ENCODE results near the gene ATP5F1C.

DNA sequence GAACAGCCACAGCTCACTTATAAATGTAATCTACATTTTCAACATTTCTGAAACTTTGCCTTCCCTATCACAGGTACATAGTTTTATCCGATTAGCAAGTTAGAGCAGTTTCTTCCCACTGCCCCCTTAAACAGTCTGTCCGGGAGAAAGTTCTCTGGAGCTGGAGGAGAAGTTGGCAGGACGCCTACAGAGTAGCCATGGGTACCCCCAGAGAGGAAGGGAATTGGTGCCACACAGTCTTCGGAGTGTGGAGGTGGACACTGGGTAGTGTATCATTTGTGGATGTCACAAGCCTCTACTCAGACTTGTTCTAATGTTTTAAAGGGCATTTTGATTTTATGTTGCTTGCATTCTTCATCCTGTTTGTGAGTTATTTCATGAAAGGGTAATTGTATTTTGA, 69.3 kb downstream of the ATP5F1C start:
- TF ChIP-seq CTCF (IDR thresholded peaks at IDR 0.05; ENCODE audit: extremely low read depth in 1 of 2, insufficient read depth in 1 of 2, low read depth in 1 of 2, low read length in 2 of 2), result no peak
- TF ChIP-seq POLR2A (IDR thresholded peaks at IDR 0.05; ENCODE audit: low read depth, low read length), result no peak
- no peak for TF ChIP-seq FOS (IDR thresholded peaks at IDR 0.05; ENCODE audit: borderline replicate concordance, insufficient read depth, low read length)
